Neural cell (in vitro differentiated cells): ENCODE data around the gene TRAPPC3.

Experiments
- EP300 ChIP-seq: fragments of 450-650 bp; conservative IDR thresholded peaks from 2 replicates; pipeline ENCODE4 v1.6.1; 2014; ENCODE audit warnings: antibody characterized with exemption, mild to moderate bottlenecking, moderate library complexity; ENCODE audit not compliant: poor library complexity, severe bottlenecking
- EZH2 ChIP-seq: fragments of 200-600, 300-800 bp; shearing (Covaris generic), sonication (generic); IDR thresholded peaks from 2 replicates; pipeline ENCODE4 v1.6.1; 2014; ENCODE audit warnings: antibody characterized with exemption, low read length, borderline replicate concordance, mild to moderate bottlenecking; ENCODE audit not compliant: insufficient read depth, poor library complexity, severe bottlenecking
- POLR2AphosphoS5 ChIP-seq: IDR thresholded peaks from 2 replicates; pipeline ENCODE4 v1.6.1; 2012
- RAD21 ChIP-seq: fragments of 450-650 bp; conservative IDR thresholded peaks from 2 replicates; pipeline ENCODE4 v1.6.1; 2014; ENCODE audit warnings: antibody characterized with exemption, mild to moderate bottlenecking, moderate library complexity
- REST ChIP-seq: IDR thresholded peaks from 2 replicates; pipeline ENCODE4 v1.6.1; 2012; ENCODE audit warnings: borderline replicate concordance
- TAF1 ChIP-seq: IDR thresholded peaks from 2 replicates; pipeline ENCODE4 v1.6.1; 2012; ENCODE audit warnings: low read depth
- TF ChIP-seq, protein P1 (sequence below): fragments of 450-650 bp; IDR thresholded peaks from 2 replicates; pipeline ENCODE4 v1.5.1; 2014; ENCODE audit warnings: antibody characterized with exemption, mild to moderate bottlenecking, moderate library complexity; ENCODE audit not compliant: poor library complexity, severe bottlenecking

GRCh38 chr1:36178471-36179219 is 29.4 kb upstream of the TRAPPC3 start:
- TF ChIP-seq, protein P1, sequence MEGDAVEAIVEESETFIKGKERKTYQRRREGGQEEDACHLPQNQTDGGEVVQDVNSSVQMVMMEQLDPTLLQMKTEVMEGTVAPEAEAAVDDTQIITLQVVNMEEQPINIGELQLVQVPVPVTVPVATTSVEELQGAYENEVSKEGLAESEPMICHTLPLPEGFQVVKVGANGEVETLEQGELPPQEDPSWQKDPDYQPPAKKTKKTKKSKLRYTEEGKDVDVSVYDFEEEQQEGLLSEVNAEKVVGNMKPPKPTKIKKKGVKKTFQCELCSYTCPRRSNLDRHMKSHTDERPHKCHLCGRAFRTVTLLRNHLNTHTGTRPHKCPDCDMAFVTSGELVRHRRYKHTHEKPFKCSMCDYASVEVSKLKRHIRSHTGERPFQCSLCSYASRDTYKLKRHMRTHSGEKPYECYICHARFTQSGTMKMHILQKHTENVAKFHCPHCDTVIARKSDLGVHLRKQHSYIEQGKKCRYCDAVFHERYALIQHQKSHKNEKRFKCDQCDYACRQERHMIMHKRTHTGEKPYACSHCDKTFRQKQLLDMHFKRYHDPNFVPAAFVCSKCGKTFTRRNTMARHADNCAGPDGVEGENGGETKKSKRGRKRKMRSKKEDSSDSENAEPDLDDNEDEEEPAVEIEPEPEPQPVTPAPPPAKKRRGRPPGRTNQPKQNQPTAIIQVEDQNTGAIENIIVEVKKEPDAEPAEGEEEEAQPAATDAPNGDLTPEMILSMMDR, result no peak
- TF ChIP-seq RAD21 (no peak), POLR2AphosphoS5 (no peak), REST (no peak), EP300 (no peak), TAF1 (no peak), EZH2 (no peak)
